HG02678 (cell line): ENCODE measurements around the gene KDM2B.
A peak's percentile ranks its signal among the peaks of the same experiment; 100 is the strongest.

Experiments used
- ATAC-seq: cut with Tn5 transposase; IDR thresholded peaks from one replicate; pipeline ENCODE4 v1.9.1; 2021; ENCODE audit warnings: mild to moderate bottlenecking, moderate library complexity; ENCODE audit not compliant: unreplicated experiment

KDM2B gene

DNA sequence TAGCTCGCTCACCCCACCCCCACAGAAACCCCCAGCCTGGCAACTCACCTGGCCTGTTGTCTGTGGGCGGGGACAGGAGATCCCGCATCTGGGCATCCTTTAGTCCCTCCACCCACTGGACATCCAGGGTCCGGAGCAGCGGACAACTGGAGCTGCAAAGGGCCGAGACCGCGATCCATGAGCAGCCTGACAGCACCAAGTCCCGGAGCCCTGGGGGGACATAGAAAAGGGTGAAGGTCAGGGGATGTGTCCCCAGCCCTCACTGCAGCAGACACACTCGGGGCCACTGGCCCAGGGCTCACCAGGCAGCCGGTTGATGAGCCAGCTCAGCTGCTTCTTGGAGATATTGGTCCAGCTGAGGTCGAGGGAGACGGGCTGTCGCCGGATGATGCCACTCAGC is 140.1 kb downstream of the KDM2B start:
- no peak for ATAC-seq

DNA sequence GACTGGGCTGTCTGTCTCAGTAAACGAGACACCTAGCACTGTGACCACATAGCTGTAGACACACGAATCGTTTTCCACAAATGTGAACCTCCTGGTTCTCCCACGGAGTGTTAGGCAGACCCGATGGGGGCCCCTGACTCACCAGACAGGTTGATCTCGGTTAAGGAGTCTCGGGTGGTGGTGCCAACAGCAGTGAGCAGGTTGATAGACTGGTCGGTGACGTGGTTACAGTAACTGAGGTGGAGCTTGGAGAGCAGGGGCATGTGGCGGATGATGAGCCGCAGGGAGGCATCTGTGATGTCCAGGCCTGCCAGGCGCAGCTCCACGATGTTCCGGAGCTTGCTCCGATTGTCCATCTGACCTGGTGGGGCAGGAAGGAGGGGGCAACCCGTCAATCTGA is 141.1 kb downstream of the KDM2B start:
- ATAC-seq: no peak

DNA sequence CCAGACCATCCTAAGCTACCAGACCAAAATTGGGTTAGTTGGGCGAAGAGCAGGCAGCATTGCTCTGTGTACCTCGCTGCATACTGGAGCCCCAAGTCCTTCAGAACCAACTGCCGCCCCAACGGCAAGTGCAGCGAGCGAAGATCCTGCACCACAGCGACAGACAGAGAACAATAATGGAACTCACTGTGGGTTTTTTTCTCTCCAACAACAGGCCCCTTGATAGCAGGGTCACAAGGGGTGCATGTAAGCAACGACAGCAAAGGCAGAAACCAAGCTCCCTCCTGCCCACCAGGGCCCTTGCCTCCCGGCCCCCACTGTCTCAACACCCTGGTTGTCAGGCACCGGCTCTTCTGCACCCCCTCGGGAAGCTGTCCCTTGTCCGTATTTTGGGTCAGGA is 141.9 kb downstream of the KDM2B start:
- no peak for ATAC-seq

DNA sequence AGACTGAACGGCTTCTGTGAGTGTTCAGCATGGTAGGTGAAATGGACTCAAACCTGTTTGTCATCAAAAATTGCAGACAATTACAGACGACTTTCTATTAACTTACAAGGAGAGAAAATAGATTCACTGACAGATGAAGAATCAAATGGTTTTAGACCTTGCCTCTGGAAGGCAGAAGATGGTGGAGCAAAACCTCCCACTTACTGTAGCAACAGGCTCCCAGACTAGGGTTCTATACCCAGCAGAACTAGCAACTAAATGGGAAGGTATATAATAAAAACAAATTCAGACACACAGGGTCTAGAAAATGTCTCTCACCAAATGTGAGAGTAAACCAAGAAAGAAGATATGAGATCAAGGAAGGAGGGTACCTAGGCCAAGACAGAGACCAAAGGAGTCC is 144.1 kb downstream of the KDM2B start:
- ATAC-seq: no peak

DNA sequence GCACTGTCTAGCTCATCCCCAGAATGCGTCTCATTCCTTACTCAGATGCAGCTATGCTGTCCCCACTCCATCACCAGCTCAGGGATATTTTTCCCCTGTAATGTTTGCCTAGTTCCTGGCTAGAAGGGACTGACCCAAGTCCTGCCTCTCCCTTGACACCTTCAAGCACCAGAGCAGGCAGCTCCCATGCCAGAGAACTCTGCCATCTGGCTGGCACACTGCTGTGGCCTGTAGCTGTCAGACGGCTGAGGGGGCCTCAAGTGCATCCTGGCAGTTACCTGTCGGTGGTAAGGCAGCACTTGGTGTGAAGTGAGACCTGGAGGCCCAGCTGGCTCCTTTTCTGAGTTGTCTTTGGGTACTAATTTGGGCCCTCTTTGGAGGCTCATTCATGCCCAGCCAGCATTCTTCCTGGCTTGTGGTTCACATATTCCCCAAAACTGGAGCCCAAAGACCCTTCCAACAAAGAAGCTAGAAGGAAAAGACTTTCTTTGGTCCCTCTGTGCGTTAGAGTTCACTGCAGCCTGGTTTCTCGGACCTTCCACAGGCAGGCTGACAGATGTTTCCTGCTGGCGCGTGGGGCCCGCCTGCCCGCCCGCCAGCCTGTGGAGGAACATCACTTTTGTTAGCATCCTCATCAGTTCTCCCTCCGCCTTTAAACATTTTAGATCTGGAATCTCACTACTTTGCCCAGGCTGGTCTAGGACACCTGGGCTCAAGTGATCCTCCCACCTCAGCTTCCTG is 147.9 kb downstream of the KDM2B start:
- ATAC-seq: no peak

DNA sequence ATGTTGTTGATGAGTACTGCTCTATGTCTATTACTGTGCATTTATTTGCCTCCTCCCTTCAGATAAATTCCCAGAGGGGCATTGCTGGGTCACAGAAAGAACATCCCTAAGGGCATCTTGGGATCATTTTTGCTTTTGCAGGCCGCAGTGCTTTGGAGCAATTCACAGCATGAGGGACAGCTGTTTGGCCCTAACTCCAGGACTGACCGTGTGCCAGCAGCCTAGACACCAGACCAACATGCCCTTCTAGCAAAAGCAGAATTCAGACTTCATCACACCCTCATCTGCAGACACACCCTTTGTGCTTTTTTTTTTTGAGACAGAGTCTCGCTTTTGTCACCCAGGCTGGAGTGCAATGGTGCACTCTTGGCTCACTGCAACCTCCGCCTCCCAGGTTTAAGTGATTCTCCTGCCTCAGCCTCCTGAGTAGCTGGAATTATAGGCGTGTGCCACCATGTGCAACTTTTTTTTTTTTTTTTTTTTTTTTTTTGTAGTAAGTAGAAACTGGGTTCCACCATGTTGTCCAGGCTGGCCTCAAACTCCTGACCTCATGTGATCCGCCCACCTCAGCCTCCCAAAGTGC is 149.9 kb downstream of the KDM2B start:
- ATAC-seq: no peak

DNA sequence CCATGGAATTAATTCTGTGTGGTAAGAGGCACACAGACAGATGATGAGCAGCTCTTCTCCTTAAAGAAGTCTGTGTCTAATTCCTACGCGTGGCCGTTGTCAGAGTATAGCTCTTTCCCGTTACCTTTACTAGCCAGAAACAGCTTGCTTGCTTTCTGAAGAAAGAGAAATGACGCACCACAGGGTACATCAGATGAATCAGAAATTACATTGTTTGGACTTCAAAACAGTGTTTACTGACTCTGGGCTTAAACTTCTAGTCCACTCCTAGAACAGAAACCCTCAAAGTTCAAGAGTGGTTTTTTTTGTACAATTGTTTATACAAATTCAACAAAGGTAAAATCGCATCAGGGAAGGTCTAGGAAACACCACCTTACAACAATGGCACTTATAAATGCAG is 151.9 kb downstream of the KDM2B start:
- ATAC-seq: no peak

DNA sequence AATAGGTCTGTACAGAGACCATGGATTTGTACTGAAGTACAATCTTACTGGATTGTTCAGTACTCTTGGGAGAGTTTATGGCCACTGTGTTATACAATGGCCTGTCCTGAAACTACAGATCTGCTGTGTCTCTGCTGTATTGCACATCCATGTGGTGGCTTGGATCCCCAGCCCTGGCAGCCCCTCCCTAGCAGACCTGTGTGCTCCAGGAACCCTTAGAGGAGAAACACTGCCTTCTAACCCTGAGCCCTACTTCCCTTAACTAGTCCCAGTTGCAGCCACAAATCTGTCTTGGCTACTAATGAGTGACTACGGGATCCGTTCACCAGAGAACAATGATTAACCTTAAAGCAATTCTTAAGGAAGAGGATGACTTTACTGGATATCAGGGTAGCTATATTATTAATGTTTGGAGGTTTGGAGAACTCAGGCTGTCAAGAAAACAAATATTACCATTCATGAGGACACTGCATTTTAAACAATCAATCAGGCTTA is 153.2 kb downstream of the KDM2B start:
- ATAC-seq: no peak

DNA sequence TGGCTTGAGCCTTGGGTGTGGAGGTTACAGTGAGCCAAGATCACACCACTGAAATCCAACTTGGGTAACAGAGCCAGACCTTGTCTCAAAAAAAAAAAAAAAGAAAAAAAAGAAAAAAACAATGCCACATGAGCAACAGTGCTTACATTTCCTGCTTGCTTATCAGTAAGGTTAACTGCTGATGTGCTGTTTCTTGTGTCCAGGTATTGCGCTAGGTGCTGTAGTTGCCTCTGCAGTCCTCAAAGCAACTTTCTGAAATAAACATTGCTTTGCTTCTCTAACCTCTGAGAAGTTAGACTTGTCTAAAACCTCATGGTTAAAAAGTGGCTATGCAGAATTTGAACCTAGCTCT is 156.2 kb downstream of the KDM2B start:
- no peak for ATAC-seq

DNA sequence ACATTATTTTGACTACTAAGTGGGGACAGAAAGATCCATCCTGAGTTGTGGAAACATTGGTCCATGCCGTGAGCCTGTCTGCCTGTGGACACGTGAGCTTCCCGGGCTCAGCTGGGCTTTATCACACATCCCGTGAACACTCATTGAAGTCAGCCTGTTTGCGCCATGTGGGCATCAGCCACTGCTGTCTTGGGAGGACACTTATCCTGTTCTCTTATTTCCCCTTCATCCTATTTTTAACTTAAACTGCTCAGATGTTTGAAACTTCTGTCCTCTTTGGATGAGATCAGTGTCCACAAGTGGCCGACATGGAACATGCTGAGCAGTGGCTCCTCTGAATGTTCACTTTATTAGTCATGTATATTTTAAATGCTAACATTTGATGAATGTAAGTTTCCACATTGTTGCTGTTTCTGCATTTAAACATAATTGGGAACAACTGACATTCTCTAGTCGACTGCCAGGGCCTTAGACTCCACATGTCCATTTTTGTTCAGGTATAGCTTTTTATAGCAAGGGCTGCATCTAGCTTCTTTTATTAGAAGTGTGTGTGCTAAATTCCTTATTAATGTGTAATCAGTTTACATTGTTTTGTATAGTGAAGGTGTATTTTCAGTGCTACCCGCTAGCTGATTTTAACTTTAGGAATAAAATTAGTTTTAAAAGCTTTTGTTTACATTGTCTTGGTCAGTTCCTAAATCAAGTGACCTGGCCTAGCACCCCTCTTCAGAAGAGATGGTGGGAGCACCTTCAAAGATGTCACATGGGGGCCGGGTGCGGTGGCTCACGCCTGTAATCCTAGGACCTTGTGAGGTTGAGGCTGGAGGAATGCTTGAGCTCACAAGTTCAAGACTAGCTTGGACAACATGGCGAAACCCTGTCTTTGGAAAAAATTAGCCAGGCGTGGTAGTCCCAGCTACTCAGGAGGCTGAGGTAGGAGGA is 156.9 kb downstream of the KDM2B start:
- ATAC-seq: no peak

DNA sequence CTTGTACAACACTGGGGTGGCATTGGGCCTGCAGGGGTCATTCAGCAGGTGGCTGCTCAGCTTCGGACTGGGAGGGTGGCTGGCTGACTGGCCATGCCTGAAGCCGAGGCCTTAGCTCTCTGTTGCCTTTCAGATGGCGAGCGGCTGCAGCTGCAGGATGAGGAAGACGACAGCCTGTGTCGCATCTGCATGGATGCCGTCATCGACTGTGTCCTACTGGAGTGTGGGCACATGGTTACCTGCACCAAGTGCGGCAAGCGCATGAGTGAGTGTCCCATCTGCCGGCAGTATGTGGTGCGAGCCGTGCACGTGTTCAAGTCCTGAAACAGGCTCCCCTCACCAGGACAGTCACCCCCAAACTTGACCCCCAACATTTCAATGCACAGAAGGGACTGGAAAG is 157.6 kb downstream of the KDM2B start:
- ATAC-seq: no peak

DNA sequence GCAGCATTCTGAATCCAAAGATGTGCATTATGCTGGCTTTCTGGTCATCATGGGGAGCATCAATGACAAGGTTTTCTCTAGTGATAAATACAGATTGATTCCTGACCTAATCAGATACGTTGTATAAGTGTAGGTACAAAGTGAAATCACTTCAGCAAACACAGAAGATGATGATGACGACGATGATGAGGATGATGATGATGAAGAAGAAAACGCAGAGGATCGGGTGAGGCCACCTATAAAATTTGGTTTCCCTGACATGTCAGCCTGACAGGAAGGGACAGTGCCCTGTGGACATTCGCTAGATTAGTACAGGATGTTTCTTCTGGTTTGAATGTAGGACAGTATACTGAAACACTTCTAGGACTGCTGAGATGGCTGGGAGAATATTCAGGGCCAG is 160.7 kb downstream of the KDM2B start:
- no peak for ATAC-seq

DNA sequence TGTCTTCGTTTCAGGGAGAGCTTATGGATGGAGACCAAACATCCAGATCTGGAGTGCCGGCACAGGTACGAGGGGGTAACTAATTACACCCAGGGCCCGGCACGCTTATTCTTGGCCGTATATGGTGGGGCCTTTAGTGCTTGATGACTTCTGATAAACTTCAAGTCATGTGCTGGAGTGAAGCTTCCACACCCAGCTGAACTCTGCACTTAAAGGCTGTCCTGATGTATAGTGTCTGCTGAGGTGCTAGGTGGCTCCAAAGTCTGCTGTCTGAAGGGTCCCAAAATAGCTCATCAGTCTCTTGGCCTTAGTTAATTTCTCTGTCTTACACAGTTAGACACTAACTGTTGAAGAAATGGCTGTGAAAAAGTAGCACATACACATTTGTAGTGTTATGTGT is 163.0 kb downstream of the KDM2B start:
- no peak for ATAC-seq

DNA sequence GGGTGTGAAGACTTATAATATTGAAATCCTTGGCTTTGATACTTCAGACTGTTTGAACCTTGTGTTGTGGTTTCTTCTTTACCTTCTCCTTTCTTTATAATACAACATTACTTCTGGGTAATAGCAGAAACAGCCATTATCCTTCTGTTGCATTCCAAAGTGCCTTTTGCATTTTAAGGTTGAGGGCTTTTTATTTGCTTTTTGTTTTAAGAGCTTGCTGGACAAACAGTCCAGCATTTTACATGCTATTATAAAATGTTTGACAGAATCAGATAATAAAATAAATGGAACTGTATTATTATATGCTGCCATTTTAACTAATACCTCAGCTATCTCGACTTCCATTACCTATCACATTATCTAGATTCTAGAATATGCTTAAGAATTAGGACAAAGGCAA is 166.9 kb downstream of the KDM2B start:
- no peak for ATAC-seq

DNA sequence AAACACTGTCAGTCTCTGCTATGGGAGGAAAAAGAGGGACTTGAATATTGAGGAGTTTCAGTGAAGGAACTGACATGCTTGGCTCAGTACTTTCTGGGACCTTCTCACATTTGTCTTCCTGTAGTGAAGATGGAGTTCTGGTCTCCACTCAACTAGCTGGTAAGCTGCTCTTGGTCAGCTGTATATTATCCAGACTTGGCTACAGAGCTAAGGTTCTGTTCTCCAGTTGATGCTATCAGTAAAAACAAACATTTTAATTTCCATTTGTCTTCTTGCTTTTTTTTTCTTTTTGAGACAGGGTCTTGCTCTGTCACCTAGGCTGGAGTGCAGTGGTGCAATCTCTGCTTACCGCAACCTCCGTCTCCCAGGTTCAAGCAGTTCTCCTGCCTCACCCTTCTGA is 175.6 kb downstream of the KDM2B start:
- ATAC-seq: no peak

DNA sequence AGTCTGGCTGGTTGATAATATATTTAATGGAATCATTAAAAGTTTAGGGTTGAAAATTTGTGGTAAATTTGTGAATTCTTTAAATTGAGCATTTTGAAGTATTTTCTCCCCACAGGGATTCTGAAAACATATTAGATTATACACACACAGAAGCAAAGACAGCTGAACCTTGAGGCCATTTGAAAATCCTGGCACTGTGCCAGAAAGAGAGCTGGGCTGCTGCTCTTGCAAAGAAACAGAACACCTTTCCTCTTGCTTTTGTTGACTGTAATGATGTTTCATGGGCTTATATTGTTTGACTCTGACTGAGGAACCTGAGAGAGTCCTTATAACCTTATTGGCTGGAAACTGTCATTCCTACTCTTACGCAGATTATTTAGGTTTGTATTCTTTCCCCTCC is 176.1 kb downstream of the KDM2B start:
- no peak for ATAC-seq

DNA sequence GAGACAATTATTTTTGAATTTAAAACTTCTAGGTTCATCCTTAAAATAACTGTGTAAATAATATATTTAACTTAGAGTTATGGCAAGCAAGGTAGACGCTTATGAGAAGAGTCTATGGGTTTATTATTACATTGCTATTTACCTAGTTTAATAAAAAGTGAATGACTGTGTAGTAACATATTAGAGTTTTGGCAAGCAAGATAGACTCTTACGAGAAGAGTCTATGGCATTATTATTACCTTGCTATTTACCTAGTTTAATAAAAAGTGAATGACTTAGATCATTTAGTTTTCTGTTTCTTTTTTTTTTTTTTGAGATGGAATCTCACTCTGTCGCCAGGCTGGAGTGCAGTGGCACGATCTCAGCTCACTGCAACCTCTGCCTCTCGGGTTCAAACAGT is 177.1 kb downstream of the KDM2B start:
- ATAC-seq: no peak

DNA sequence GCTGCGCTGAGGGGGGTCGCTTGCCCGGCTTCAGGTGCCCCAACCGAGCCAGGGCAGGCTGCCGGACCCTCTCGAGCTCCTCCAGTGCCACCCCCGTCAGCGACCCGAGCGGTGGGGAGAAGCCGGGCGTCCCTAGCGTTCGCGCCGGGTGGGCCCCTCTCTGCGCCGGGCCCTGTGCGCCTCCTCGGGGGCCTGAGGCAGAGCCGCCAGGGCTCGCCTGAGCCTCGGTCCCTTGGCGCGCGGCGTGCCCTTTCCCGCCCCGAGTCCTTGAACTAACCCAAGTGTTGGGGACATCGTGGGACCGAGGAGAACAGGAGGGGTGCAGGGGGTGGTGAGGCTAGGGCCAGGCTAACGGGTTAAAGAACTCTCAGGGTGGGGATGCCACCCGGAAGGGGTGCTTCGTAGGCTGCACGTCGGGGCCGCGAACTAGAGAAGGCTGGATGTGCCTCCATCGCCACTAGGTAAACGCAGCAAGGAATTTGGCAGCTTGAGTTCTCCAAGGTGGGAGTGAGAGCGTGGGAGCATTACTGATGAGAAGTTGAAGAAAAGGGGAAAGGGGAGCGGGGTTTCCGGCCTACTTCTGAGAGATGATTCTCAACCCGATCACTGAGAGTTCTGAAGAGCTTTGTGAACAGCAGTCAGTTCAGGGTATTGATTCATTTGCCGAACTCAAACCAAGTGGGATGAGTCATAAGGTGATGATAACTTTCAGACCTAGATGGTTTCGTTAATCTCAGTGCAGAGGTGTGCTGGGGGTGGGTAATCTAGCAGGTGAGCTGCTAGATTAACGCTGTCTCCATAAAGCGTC is 180.3 kb downstream of the KDM2B start:
- ATAC-seq: peak; percentile 30

DNA sequence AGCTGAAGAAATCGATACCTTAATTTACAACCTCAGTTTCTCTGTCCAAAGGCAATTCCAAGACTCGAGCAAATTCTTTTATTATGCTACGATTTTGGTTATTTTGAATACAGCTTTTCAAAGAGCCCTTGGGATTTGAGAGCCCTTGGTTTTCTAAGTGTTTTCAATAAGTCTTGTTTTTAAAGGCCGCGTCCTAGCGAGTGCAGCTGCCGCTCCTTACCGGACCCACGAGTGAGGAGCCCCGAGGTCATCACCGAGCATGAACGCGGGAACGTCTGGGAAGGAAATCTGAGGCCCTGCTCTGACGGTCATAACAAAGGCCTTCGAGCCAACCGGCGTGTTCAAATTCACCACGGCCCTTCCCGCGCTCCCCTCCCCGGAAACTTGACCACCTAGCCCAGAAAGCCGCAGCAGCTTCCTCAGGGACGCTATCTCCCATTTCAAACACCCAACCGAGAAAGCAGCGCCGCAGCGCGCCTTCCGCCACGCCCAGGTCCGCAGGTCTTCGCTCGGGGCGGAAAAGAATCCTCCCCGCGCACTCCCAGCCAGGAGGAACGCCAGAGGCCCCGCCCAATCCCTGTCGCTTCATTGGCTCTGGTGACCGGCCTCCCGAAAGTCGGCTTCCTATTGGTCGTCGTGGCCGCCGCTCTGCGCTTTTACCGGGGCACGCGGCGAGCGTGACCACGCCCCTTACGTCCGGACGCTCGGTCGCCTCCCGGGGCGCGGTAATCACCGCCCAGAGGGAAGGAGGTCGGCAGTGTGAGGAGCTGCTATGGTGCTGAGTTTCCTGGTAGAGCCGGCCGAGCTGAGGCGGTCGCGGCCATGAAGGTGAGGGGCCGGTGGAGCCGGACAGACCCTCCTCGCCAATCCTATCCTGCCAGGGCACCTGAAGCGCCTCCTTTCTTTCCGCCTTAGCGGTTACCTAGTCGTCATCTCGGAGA is 181.2 kb downstream of the KDM2B start, which contains the start of gene RNF34:
TSS of gene RNF34 (plus strand) at position 728 of the 941 bp plus-strand sequence. CDS start at position 823, 95 bp downstream.
- peak; percentile 92 for ATAC-seq

DNA sequence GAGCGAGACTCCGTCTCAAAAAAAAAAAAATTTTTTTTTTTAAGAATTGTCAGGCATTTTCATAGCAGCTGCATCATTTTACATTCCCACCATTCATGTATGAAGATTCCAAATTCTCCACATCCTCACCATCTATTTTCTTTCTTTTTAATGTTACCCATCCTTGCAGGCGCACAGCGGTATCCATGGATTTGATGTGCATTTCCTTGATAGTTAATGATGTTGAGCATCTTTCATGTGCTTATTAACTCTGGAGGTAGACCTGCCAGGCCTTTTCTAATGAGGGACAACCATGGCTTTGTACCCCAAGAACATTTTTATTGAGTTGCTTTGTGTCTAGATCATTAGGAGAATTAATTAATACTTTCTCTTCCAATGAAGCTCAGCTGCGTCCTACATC is 182.5 kb downstream of the KDM2B start:
- no peak for ATAC-seq
